Measurements from ENCODE around the gene SCLY.

- TF ChIP-seq REST (IDR thresholded peaks at IDR 0.05; ENCODE audit: low read depth) (no peak), CTCF (IDR thresholded peaks at IDR 0.05 in 2 of 3, conservative IDR thresholded peaks at IDR 0.05 in 1 of 3; ENCODE audit: borderline replicate concordance in 1 of 3, insufficient read depth in 1 of 3, low read depth in 2 of 3, low read length in 2 of 3) (no peak), POLR2A (IDR thresholded peaks at IDR 0.05; ENCODE audit: borderline replicate concordance, extremely low read depth, insufficient read depth, insufficient read length) (no peak), POLR2AphosphoS5 (IDR thresholded peaks at IDR 0.05; ENCODE audit: low read depth, low read length) (no peak), MAX (IDR thresholded peaks at IDR 0.05) (no peak), ELF1 (IDR thresholded peaks at IDR 0.05; ENCODE audit: borderline replicate concordance, low read depth) (no peak), EZH2 (IDR thresholded peaks at IDR 0.05) (no peak), RAD21 (IDR thresholded peaks at IDR 0.05; ENCODE audit: low read depth) (no peak), EGR1 (IDR thresholded peaks at IDR 0.05; ENCODE audit: low read depth) (no peak), ZNF274 (IDR thresholded peaks at IDR 0.05; ENCODE audit: low read depth, low read length) (no peak), TCF7L2 (IDR thresholded peaks at IDR 0.05; ENCODE audit: borderline replicate concordance, extremely low read depth, insufficient read depth, insufficient read length) (no peak)
Observed at GRCh38 chr2:238128061-238128440, 67.2 kb downstream of the SCLY start.
